OCI-LY1 (cell line): ENCODE results near the gene RGL4.

Experiments
- CTCF ChIP-seq: fragments of 200-600 bp; sonication (generic), shearing (Covaris generic); IDR thresholded peaks from 2 replicates; pipeline ENCODE4 v1.5.1; 2017; ENCODE audit warnings: mild to moderate bottlenecking, antibody characterized with exemption, low read length, moderate library complexity, mixed read lengths
- EZH2 ChIP-seq: fragments of 200-600 bp; sonication (generic), shearing (Covaris generic); IDR thresholded peaks from 2 replicates; pipeline ENCODE4 v1.8.0; 2017; ENCODE audit warnings: borderline replicate concordance, mixed run types, mild to moderate bottlenecking, antibody characterized with exemption, low read length, moderate library complexity, mixed read lengths

- TF ChIP-seq CTCF (no peak), EZH2 (no peak)
Measured at GRCh38 chr22:23678133-23678532, 12.7 kb upstream of the RGL4 start.
